ENCODE results near the gene NCOA7.
"Not testable (repeated sequence)": the region's sequence is repeated elsewhere in the genome, so short reads cannot be mapped to it uniquely, and the experiment has no call there.

The NCOA7 gene

DNA sequence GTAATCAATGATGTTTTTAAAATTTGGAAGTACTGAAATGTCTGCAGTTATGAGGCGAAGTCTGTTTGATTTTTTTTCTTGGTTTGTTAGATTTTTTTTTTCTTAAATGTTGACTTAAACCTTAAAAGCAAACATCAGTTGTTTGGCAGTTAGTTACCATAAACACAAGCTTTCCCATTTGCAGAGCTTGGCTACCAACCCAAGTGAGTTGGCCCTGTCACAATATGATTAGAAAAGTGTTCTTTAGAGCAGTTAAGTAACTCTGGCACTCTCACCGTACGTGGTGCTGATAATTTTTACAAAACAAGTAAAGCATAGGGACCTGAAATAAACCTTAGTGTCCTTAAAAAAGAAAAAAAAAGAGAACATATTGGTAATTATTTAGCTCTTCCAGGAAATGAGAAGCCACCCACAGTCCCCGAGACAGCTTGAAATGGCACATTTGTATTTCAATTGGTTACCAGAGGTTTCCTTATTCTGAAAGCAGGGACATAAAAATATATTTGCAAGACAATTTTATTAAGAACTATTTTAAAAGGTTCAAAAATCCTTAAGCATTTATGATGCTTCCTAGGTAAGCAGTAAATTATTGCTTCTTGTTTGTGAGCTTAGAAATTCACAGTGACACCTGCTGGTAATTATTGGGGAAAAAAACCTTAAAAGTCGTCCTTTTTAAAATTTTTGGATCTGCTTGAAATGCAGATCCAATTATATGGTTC, 37.4 kb upstream of the NCOA7 start:
- no peak for DNase-seq (ENCODE audit: low spot score)

DNA sequence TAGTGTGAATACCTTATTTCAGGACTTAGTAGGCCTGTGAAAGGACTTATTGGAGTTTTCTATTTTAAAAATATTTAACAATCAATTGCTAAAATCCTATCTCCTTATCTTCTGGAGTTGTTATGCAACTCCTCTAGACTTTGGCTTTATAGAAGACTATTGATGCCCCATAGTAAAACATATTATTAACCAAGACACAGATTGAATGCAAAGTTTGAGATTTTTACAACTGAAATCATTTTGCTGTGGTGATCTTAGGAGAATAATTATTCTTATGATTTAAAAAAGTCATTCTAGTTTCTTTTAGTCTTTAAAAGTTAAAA, 36.9 kb upstream of the NCOA7 start:
- DNase-seq (ENCODE audit: low spot score) = no peak

DNA sequence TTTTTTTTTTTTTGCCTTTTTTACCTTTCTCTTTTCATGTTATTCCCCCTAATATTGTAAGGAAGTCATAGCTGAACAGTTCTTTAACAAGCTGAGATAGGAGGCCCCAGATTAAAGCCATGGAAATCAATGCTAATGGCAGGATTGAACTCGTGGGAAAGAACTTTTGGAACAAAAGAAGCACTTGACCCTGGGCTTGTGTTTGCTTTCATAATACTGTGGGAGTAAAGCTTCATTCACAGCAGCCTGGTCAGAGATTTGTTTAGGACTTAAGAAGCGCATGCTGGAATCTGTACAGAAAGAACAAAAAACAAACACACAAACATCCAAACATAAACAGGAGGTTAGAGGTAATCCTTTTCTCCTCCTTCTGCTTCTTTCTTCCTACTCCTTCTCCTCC, 36.2 kb upstream of the NCOA7 start:
- DNase-seq (ENCODE audit: low spot score) = no peak

DNA sequence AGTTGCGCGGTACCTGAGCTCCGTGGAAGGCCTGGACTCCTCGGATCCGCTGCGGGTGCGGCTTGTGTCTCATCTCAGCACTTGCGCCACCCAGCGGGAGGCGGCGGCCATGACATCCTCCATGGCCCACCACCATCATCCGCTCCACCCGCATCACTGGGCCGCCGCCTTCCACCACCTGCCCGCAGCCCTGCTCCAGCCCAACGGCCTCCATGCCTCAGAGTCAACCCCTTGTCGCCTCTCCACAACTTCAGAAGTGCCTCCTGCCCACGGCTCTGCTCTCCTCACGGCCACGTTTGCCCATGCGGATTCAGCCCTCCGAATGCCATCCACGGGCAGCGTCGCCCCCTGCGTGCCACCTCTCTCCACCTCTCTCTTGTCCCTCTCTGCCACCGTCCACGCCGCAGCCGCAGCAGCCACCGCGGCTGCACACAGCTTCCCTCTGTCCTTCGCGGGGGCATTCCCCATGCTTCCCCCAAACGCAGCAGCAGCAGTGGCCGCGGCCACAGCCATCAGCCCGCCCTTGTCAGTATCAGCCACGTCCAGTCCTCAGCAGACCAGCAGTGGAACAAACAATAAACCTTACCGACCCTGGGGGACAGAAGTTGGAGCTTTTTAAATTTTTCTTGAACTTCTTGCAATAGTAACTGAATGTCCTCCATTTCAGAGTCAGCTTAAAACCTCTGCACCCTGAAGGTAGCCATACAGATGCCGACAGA, 31.4 kb upstream of the NCOA7 start:
- DNase-seq (ENCODE audit: low spot score) = no peak

DNA sequence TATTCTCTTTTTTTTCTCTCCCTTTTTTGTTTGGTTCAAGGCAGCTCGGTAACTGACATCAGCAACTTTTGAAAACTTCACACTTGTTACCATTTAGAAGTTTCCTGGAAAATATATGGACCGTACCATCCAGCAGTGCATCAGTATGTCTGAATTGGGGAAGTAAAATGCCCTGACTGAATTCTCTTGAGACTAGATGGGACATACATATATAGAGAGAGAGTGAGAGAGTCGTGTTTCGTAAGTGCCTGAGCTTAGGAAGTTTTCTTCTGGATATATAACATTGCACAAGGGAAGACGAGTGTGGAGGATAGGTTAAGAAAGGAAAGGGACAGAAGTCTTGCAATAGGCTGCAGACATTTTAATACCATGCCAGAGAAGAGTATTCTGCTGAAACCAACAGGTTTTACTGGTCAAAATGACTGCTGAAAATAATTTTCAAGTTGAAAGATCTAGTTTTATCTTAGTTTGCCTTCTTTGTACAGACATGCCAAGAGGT, 30.8 kb upstream of the NCOA7 start:
- DNase-seq (ENCODE audit: low spot score) = no peak

DNA sequence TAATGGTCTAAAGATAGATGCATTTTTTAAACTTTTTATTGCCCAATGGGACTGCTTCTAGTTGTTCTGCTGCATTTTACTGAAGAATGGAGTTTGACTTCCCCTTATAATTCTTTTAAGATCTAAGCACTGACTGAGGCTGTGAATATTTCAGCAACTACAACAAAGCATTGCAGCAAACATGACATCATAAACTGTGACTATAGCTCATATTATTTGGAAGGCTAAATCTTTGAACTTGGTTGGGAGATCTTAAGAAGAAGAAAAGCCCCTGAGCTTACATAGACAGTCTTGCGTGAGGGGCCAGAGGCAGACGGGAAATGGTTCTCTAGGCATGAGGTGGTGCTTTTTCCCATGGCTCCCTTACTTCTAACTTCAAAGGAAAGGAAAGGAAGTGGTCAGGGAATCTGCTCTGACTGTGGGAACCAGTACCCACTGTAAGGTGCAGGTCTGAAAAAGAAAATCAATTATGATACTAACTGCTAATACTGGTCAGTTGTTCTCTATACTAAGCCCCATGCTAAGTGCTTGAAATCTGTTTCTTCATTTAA, 26.6 kb upstream of the NCOA7 start:
- DNase-seq (ENCODE audit: low spot score) = no peak

DNA sequence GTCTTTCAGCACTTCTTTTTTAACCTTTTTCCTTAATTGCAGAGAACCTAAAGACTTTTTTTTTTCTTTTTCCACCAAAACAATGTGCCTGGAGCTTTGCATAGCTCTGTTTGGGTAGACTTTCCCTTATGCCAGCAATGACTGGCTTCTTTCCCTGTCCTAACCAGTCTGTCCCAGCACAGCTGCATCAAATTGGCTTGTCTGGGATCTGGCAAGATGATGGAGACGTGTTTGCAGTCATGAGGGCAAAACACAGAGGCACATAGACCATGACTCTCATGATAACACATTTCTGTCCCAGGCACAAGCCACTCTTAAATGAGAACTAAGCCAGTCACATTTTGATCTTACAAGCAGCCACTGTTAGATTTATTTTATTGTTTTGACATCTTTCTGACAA, 24.8 kb upstream of the NCOA7 start:
- DNase-seq (ENCODE audit: low spot score) = no peak

DNA sequence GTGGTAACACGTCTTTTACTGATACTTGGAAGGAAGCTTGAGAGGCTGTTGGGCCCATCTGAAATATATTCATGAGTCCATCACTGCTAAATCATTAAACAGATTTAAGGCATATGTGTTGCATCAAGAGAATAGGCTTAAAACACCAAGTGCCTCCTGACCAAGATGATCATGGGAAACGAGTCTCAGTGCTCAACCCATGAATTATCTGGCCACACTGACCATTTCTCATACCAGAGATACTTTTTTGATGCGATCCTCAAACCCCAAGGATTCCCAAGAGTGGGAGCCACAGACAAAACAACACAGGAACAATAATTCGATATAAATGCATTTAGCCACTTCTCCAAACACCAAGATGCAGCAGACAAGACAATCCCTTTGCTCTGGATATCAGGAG, 24.1 kb upstream of the NCOA7 start:
- no peak for DNase-seq (ENCODE audit: low spot score)

DNA sequence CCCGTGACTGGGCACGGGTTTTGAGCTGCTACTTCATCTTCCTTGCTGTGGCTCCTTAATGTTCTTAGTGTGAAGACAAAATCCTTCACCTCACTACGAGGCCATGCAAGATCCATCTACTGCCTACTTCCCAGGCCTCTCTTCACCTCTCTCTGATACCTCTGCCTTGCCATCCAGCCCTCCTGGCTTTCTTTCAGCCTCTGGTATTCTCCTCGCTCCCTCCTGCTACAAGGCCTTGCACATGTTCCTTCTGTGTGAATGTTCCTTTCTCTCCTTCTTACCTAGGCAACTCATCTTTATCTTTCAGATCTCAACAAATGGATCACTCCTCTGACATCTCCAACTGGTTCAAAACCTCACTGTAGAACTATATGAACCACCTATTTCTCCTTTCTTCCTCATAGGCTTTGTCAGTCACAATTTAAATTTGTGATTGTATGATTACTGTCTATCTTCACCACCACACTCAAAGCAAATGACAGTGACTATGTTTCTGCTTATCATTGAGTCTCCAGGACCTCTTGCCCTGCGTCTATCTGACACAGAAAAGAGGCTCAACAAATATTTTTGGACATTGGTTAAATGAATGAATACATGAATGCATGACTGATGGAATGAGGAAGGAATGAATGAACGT, 21.5 kb upstream of the NCOA7 start:
- DNase-seq (ENCODE audit: low spot score) = no peak

DNA sequence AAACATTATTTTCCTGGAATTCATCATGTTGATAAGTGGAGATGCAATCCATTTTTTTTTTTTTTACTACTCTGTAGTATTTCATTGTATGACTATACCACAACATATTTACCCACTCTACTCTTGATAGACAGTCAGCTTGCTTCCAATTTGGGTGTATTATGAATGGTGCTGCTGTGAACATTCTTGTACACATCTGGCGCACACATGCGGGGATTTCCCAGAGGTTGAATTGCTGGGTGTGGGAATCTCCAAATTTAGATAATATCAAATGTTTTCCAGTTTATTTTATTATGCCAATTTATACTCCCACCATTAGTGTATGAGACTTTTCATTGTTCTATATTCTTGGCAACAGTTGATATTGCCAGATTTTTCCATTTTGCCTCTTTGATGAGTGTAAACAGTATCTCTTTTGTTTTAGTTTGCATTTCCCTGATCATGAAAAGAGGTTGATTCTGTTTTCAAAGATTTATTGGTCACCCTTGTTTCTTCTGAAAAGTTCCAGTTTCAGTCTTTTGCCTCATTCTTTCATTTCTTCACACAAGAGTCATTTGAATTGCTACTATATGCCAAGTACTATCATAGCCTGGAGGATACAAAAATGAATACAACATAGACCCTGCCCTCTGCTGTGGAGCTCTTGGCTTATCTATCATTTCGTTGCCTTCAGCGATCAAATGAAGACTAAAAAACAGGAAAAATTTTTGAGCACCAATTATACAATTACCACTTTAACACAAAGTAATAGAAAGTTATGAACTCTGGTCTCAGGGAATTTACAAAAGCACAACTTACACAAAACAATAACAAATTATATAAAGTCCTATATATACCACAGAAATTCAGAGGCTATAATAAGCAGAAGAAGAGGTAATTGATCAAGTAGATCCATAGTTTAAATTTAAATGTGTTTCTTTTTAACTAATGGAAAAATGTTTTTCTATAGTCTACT, 17.1 kb upstream of the NCOA7 start:
- DNase-seq (ENCODE audit: low spot score) = no peak

DNA sequence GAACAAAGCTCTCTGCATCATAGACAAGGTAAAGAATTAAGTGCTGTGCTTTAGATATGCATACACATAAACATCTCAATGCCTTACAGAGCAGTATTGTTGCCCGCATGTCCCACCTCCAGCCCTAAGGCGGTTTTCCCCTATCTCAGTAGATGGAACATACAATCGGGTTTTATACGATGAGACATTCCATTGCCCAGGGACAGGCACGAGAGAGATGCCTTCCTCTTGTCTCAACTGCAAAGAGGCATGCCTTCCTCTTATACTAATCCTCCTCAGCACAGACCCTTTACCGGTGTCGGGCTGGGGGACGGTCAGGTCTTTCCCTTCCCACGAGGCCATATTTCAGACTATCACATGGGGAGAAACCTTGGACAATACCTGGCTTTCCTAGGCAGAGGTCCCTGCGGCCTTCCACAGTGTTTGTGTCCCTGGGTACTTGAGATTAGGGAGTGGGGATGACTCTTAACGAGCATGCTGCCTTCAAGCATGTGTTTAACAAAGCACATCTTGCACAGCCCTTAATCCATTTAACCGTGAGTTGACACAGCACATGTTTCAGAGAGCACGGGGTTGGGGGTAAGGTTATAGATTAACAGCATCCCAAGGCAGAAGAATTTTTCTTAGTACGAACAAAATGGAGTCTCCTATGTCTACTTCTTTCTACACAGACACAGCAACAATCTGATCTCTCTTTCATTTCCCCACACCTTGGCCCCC, 14.5 kb upstream of the NCOA7 start:
- DNase-seq (ENCODE audit: low spot score) = not testable (repeated sequence)

DNA sequence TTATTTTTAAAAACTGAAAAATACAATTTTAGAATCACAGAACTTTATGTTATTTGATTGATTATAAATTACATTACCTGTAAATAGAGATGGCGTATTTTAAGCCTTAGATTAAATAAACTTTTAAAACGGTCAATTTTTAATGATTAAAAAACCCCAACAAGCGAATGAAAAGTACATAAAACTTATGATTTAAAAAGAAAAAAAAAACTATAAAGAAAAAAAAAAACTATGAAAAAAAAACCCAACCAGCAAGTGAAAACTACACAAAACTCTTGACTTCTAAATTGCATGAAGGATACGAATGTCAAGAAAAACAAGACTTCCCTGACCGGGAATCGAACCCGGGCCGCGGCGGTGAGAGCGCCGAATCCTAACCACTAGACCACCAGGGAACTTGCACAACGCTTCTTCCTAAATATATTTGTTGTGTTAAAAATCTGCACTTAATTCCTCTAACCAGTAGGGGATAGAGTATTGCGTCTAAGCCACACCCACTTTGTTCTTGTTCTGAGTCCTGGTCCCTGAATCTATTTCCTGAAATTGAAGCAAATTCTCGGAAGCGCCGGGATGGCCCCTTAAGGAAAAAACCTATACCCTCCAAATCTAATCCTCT, 10.7 kb upstream of the NCOA7 start:
- peak; percentile 95 for DNase-seq (ENCODE audit: low spot score)

DNA sequence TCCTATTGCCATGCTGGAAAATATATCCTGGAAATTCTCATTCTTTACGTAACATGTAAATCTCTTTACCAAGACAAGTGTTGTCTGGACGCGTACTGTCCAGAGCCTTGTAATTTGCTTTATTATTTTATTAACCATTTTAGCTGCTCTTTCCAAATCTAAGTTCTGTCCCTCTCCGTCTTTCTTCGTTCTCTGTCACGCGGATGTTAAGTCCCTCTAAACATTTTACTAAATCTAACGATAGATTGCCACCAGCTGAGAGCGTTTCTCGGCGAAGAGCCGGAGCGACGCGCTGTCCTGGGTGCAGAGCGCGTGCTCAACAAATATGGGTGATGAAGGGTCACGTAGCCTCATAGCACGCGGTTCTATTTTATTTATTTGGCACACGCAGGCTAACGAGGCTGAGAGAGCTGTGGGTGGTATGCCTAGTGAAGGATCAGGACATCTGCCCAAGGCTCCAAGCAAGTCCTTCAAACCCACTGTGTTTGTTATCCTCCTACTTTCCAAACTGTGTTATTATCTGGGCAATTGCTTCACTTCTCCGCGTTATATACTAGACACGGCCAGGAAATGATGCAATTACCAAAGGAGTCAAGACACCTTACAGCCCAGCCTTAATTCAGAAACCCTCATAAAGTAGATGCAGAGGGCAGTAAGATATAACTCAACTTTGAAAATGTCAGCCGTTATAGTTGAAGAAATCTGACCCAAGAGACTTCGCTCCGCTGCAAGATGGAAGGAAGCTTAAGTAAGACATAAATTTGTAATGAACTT, 10.0 kb upstream of the NCOA7 start:
- DNase-seq (ENCODE audit: low spot score) = peak; percentile 78

DNA sequence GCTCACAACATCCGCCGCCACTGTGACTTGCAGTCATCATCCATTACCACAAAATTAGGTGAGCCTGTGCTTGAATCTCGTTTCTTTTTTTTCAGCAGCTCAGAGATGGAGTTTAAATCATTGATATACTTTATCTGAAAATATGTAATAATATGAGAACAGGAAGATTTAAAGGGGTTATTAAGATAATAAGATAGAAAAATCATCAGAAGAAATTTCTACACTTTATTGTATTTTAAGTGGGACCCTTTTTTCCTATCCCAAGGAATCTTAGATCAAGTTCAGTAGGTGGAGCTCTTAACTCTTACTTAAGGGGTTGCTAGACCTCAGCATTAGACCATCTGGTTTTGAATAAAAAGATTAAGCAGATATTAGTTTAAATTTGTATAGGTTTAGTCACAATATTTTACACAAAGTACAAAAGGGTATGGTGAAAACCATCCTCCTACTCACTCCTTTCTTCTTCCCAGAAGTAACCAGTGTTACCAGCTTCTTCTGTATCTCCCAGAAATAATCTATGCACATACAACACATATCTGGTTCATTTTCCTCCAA, 9.4 kb upstream of the NCOA7 start:
- DNase-seq (ENCODE audit: low spot score) = peak; percentile 48

DNA sequence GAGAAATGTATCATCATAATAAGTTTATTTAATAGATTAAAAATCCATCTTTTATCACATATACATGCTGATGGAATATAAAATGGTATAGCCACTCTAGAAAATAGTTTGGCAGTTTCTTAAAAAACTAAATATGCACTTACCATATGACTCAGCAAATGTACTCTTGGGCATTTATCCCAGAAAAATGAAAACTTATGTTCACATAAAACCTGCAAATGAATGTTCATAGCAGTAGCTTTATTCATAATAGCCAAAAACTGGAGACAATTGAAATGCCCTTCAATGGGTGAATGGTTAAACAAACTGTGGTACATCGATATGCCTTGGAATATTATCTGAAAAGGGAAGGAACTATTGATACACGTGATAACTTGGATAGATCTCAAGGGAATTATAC, 6.4 kb upstream of the NCOA7 start:
- DNase-seq (ENCODE audit: low spot score) = peak; percentile 30

DNA sequence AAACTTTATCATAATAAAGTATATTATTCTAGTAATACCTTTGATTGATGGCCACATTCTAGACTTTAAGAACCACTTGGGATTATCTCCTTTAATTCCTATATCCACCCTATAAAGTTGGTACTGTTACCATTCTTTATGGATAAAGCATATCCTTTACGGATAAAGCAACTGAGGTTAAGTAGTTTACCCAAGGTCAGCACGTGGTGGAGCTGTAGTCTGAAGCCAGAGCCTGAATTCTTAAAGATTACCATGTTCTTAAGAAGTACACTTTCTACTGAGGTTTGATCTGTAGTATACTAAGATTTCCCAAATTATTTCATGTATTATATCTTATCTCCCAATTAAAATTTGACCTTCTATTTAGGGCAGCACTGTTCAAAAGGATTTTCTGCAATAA, 3.0 kb upstream of the NCOA7 start:
- DNase-seq (ENCODE audit: low spot score) = peak; percentile 40

DNA sequence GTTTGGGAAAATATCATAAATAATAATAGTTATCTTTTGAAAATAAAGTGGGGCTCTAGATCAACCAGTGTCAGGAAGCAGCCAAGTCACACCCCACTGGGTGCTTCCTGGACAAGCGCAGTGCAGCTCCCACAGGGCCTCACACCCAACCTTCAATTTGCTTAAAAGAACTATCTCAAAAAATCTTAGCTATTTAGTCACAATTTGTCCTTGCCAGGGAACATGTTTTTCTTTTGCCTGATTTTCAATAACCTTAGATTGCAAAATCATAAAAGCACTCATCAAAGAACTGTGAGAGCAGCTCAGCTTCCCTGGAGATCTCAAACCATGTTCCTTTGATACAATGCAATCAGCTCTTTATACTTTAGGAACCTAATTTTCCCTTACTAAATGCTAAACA, 1.6 kb upstream of the NCOA7 start:
- peak; percentile 44 for DNase-seq (ENCODE audit: low spot score)

DNA sequence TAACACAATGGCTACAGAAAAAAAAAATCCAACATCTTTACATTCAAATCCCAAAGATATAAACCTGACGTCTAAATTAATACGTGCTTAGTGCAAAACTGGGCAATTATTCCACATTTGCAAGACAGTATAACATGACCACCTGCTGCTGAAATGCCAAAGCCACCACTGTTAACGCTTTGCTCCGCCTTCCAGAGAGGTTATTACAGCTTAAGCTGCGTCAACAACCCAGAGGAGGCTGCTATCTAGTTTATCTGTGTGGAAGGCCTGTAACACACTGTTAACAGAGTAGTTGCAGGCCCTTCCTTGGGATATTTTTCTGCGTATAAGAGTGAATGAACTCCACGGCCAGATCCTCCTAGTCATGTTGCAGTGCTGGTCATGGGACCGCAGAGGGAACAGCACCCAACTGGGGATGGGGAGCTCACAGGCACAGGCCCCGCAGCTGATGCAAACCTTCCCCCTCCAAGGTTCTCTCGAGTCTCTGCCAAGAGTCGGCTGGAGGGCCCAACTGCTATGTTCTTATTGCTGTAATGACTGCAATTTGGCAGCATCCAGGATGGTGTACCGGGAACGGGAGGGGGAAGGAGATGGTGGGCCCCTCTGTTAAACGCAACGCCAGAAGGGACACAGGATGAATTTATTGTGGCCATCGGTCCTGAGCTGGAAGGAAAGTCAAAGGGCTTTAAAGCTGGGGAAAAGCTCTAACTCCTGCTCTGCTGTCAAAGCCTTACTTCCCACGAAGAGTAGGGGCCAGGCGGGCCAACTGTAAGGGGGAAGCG, 993 bp upstream of the NCOA7 start:
- DNase-seq (ENCODE audit: low spot score) = peak; percentile 90

All from hematopoietic multipotent progenitor cell treated with erythropoietin and hydrocortisone succinate and interleukin-3 and kit ligand, for 15 days (in vitro differentiated cells).